ENCODE results near the gene PRSS33. TPM values are rescaled to one million over a fixed set of nuclear protein-coding genes. Genes with fewer than 3 reads are reported as not detected.

PRSS33 gene
- total and polyA plus RNA-seq, 9 of the 15 experiments (the other 6 are each of a cell fraction or from before 2014, with no cell fraction given), result not detected

- TF ChIP-seq CTCF (IDR thresholded peaks at IDR 0.05 in 2 of 3, conservative IDR thresholded peaks at IDR 0.05 in 1 of 3; ENCODE audit: insufficient read depth in 2 of 3, low read depth in 1 of 3, low read length in 3 of 3) (no peak), MEIS2 (IDR thresholded peaks at IDR 0.05; ENCODE audit: partially characterized antibody) (no peak), MED1 (CRISPR knock-in tag; IDR thresholded peaks at IDR 0.05; ENCODE audit: borderline replicate concordance) (no peak), TBP (optimal IDR thresholded peaks at IDR 0.05; ENCODE audit: low read depth, low read length) (peak; percentile 57), NKRF (IDR thresholded peaks at IDR 0.05; ENCODE audit: borderline replicate concordance) (peak; percentile 85; the same call in 1 of the 2 replicates), FOXJ3 (CRISPR knock-in tag; IDR thresholded peaks at IDR 0.05) (no peak), FOS (IDR thresholded peaks at IDR 0.05; ENCODE audit: extremely low read depth, insufficient read length) (no peak), RREB1 (CRISPR knock-in tag; IDR thresholded peaks at IDR 0.05) (no peak), RHOXF2B (CRISPR knock-in tag; conservative IDR thresholded peaks at IDR 0.05) (no peak), FOXP1 (CRISPR knock-in tag; IDR thresholded peaks at IDR 0.05) (0 out of 2 replicates have a peak, but pooled peaks have one; percentile 62), MLX (CRISPR knock-in tag; conservative IDR thresholded peaks at IDR 0.05) (no peak), NR2C1 (IDR thresholded peaks at IDR 0.05) (no peak), NR2C1 (tag; IDR thresholded peaks at IDR 0.05) (no peak), TGIF2 (CRISPR knock-in tag; IDR thresholded peaks at IDR 0.05) (no peak), THAP7 (CRISPR knock-in tag; IDR thresholded peaks at IDR 0.05) (no peak), ESRRB (CRISPR knock-in tag; IDR thresholded peaks at IDR 0.05; ENCODE audit: borderline replicate concordance) (no peak)
Observed at GRCh38 chr16:2817340-2818271, 30.2 kb upstream of the PRSS33 start (continued).

Measured in K562 (cell line).